ENCODE results near the gene AIM2.

Gene AIM2

DNA sequence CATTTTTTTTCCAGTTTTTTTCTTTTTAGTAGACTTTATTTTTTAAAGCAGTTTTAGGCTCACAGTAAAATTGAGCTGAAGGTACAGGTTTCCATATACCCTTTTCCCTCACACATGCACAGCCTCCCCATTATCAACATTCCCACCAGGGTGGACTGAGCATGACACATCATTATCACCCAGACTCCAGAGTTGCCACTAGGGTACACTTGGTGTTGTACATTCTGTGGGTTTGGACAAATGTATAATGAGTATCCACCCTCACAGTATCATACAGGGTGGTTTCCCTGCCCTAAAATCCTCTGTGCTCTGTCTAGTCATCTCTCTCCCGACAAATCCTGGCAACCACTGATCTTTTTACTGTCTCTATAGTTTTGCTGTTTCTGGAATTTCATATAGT, 3.0 kb upstream of the AIM2 start:
- H3K4me3 ChIP-seq (ENCODE audit: low read depth, low read length), result no peak overlapping the region
- no peak for DNase-seq (ENCODE audit: low read depth)
- TF ChIP-seq, protein P1, sequence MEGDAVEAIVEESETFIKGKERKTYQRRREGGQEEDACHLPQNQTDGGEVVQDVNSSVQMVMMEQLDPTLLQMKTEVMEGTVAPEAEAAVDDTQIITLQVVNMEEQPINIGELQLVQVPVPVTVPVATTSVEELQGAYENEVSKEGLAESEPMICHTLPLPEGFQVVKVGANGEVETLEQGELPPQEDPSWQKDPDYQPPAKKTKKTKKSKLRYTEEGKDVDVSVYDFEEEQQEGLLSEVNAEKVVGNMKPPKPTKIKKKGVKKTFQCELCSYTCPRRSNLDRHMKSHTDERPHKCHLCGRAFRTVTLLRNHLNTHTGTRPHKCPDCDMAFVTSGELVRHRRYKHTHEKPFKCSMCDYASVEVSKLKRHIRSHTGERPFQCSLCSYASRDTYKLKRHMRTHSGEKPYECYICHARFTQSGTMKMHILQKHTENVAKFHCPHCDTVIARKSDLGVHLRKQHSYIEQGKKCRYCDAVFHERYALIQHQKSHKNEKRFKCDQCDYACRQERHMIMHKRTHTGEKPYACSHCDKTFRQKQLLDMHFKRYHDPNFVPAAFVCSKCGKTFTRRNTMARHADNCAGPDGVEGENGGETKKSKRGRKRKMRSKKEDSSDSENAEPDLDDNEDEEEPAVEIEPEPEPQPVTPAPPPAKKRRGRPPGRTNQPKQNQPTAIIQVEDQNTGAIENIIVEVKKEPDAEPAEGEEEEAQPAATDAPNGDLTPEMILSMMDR (IDR thresholded peaks at IDR 0.05; ENCODE audit: insufficient read depth, low read depth, low read length, missing control alignments), result no peak

DNA sequence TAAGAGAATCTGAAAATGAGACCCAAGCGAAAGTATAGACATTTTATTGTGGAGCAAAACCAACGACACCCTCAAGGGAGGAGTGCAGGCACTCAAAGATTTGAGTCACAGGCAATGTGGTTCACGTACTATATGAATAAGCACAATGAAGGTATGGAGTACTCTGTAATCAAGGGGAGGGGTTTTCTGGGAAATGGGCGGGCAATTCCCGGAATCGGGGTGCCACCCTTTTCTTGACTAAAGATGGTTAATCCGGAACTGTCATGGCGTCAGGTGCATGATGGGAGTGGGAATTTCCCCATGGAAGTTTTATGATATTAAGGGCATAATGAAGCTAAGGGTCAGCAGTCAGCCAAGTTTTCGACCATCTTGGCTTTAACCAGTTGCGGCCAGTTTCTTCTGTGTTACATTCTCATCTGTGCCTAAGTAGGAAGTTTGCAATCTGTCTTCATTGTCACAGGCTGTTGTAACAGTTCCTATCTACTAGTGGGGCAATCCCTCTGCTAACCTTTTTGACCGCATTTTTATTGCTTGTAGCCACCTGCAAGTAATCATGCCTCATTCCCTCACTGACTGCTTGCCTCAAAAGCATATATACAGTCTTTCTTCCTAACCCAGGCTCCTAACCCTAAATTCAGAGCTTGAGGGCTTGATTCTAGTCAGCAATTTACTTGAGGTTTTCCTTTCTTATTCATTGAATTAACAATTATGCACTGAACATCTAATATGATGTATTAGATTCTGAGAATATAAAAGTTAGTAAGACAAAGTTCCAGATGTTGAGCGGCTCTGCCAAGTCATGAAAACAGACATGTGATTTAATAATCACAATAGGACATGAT, 775 bp upstream of the AIM2 start:
- TF ChIP-seq, protein P1 (IDR thresholded peaks at IDR 0.05; ENCODE audit: insufficient read depth, low read depth, low read length, missing control alignments), result no peak
- DNase-seq (ENCODE audit: low read depth), result peak; percentile 95
- peak overlapping the region; percentile 91 for H3K4me3 ChIP-seq (ENCODE audit: low read depth, low read length)

DNA sequence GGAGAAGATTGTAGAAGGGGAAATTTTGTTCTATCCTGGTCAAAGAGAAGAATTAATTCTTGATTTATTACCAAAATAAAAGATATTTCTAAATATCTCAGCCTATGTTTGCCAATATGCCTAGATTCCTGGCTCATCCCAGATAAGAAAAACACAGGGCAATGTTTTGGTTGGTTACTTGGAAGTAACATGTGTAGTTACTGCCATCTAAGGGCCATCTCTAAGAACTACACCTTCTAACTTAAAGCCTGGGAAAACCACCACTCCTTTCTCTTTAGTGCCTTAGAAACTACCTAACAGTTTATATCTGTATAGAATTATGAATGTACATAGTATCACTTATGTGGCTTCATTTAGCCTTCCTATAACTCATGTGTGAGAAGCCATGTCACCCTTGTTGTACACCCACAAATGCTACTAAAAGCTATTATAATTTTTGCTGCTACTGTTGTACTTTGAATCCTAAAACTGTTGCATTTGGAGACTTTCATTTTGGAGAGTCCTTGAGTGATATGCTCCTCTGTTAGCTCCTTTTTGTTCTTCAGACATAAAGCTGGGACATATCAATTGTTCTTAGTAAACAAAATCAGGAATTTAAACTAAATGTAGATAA, 4.5 kb downstream of the AIM2 start:
- TF ChIP-seq, protein P1 (IDR thresholded peaks at IDR 0.05; ENCODE audit: insufficient read depth, low read depth, low read length, missing control alignments), result peak; percentile 64
- no peak overlapping the region for H3K4me3 ChIP-seq (ENCODE audit: low read depth, low read length)
- peak; percentile 70 for DNase-seq (ENCODE audit: low read depth)

- TF ChIP-seq, protein P1 (IDR thresholded peaks at IDR 0.05; ENCODE audit: insufficient read depth, low read depth, low read length, missing control alignments), result no peak
Observed at GRCh38 chr1:159068886-159069285, 7.7 kb downstream of the AIM2 start.

DNA sequence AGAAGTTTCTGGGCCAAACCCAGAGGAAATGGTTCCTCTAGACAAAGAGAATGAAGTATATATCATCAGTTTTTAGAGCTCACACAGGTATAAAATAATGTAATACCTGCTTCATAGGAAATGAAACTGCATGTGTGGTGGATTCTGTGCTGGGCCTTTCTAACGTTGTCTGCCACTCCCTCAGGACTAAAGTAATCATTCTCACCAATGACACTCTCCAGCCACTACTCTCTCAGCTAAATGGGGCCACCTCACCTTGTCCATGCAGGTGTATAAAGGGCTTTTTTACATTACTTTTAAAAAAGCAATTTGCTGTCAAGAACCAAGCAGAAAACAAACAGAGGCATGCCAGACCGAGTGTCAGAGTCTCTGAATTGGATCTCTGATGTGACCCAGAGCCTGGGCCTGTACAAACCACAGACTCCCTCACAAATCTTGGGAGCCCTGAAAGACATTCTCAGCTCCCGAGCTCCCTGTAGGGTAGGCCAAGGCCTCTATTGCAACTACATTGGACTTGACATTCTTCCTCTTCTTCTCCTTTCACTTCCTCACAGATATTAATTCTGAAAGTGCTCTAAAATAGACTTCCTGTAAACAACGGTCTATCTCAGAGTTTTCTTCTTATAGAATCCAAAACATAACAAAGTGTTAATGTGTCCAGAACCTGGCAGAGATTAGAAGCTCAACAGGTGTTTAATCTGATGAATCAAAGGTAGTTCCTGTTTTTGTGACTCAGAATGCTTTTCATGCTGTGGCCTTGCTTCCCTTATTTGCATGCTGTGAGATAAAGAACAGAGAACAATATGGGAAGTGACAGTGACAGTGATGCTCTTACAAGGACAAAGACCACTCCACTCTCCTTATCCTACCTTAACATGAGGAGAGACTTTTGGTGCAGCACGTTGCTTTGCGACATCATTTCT, 8.6 kb downstream of the AIM2 start:
- DNase-seq (ENCODE audit: low read depth), result peak; percentile 88
- H3K4me3 ChIP-seq (ENCODE audit: low read depth, low read length), result no peak overlapping the region; the same call in 1 of the 2 replicates
- TF ChIP-seq, protein P1 (IDR thresholded peaks at IDR 0.05; ENCODE audit: insufficient read depth, low read depth, low read length, missing control alignments), result no peak

More at GRCh38 chr1:159068886-159069285, 7.7 kb downstream of the AIM2 start:
- DNase-seq (ENCODE audit: low read depth), result no peak
- H3K4me3 ChIP-seq (ENCODE audit: low read depth, low read length), result peak overlapping the region; percentile 17

- TF ChIP-seq, protein P1 (IDR thresholded peaks at IDR 0.05; ENCODE audit: insufficient read depth, low read depth, low read length, missing control alignments), result no peak
- H3K4me3 ChIP-seq (ENCODE audit: low read depth, low read length), result no peak overlapping the region
- DNase-seq (ENCODE audit: low read depth), result peak; percentile 59
Observed at GRCh38 chr1:159066108-159066507, 10.5 kb downstream of the AIM2 start.

Measured in GM12865 (cell line).